Activated T-cell treated with anti-CD3 and anti-CD28 coated beads for 1 hour (primary cell): ENCODE measurements around the gene IL1RAPL1.

Experiments
- DNase-seq: peaks from one replicate; pipeline ENCODE4 v3.0.0-alpha.2; 2020; ENCODE audit warnings: low read depth

The IL1RAPL1 gene

DNA sequence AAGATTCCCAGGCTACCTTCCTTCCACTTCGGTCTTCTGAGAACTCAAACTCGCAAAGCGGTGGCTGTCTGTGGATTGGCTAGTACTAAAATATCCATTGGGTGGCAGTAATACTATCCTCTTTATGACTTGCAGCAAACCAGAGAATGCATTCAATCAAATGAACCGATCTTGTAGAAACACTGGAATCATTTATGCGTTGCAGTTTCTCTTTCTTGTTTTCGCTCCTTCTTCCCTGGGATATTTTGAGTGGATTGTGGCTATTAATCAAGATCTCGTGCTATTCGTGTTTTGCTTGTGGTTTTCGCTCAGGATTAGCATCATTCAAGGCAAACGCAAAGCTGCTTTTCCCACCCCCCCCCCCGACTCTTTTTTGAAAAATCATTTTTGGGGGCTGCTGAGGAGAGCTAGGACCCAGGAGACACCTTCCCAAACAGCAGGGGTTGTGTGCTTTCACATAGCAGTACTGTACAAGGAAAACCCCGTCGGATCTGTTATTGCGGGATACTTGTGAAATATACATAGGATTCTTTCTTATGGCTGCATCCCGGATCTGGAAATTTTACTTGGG is at the start of gene IL1RAPL1:
Gene IL1RAPL1 (plus strand): TSS at position 466 of the 571 bp plus-strand sequence.
- no peak for DNase-seq

DNA sequence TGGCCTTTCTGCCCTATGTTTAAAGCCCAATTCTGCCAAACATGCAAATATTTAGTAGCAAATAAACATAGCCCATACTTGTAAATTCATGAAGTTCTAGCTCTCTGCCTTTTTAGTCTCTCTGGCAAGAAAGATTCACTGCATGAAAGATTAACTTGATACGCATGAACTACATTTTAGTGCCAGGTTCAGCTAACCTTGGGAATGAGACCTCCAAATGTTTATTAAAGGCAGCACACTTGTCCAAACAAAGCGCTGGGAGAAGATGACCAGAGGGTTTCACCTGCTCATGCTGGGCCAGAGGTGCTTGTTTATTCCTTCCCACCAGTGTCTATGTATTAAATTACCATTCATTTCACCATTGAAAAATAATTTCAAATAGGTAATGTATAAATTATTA is 44.5 kb upstream of the IL1RAPL1 start:
- DNase-seq, result no peak

DNA sequence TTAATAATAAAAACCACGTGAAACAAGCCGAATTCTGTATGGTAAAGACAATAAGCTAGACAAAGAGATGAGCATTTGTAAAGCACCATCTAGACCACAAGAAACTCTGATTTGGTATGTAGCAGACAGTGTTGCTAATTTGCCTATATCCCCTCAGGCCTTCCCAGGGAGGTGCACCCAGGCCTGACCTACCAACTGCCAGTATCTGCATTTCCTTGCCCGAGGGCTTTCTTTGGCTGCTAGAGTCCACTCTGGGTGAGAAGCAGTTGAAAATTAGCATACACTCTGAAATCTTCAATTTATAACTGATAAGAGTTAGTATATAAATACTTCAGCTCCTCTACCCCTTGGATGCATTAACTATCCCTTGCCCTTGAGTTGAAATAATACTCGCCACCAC is 37.4 kb upstream of the IL1RAPL1 start:
- no peak for DNase-seq

DNA sequence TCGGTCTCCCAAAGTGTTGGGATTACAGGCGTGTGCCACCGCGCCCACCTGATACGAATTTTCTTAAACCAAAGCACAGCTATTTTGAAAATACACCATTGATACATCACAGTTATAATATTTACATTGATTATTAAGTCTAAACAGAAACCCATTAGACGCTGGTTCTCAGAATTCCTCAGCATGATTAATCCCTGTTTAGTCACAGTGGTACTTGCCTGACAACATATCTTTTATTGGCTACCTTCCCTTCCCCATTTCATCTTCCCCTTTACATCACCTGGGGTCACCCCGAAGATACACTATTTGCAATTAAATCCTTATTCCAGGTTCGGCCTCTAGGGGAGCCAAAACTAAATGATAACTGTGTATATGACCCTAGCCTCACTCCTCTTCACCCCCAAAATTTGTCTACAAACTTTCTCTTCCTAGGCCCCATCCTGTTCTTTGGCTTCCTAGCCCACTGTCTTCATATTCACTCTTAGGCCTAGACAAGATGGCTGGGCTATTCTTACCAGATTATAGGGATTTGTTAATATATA is 36.8 kb upstream of the IL1RAPL1 start:
- DNase-seq, result no peak

DNA sequence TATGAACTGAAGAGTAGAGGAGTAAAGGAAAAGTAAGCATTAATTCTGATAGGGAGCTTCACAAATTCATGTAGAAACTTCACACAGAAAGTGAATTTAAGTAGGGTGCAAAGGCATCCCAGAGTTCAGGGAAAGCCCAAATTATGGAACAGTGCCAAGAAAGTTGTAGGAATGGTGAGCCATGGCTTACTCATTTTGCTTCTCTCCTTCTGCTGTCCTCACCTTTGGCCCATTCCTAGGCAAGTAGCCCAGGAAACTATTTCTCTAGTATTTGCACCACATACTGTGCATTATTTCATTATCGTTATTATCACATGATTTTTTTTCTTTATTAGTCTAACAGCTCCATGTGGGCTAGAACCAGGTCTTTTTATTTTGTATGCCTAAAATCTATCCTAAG is 34.9 kb upstream of the IL1RAPL1 start:
- DNase-seq, result no peak

DNA sequence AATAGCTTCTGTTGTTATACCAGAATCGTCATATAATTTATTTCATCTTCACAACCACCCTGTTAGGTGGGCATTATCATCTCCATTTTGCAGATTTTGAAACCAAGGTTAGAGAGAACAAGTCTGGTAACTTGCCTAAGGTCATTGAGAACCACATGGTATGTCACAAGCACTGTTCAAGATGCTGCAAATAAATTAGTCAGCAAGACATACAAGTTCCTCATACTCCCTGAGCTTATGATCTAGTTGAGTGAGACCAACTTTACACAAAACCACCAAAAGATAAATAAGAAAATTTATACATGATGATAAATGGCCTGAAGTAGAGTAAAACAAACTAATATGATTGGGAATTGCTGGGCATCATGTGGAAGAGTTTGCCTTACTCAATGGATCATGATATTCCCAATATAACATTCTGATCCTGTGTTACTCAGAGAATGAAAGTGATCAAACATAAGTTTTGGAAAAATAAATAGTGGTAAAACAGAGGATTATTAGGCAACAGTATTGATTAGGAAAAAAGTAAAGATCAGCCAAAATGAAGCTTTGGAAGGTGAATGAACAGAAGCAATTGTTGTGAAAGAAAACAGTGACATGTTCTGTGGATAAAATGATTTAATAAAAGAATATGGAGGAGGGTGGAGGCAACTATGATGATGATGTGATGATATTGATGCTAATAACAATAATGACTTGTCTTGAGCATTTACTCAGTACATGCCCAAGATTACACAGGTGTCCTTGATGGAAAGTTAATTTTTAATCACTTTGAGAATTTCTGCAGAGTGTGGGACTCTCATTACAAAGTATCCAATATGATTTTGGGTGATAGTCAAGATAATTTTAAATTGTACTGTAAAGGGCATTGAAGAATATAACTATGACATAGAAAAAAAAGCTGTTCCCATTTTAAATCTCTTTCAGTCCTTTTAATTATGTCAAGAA is 34.1 kb upstream of the IL1RAPL1 start:
- DNase-seq, result no peak

DNA sequence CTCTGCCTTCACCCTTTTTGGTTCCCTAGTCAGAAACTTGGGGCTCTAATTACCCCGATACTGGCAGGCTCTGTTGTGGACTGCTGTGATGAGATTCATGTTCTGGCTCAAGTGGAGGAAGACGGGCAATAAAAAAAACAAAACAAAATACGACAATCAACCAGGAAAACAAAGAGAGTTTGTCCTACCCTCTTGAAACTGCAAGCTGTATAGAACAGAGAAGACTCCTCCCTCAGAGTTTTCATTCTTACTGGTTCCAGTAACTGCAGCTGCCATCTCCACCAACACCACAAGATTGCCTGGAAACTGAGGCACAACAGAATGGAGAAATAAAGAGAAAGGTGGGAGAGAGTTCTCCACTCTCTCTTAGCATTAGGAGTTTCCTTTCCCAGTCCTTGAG is 11.1 kb upstream of the IL1RAPL1 start:
- DNase-seq, result no peak

DNA sequence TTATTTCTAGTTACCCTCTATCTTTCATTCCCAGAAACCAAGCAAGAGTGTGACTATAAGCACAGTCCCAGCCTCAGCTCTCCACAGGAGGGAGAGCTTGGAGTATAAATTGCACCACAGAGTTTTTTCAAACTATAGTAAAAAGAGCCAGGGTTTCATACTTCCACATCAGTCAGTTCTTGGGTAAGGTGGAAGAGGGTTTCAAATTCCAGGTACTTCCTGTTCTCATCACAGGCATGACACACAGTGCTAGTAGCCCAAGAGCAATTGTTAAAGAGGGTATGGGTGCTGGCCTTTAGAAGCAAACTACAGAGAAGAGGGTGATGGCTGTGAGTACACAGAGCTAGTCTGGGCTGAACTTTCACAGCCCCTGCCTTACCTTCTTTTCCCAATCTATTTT is 5.7 kb upstream of the IL1RAPL1 start:
- no peak for DNase-seq

DNA sequence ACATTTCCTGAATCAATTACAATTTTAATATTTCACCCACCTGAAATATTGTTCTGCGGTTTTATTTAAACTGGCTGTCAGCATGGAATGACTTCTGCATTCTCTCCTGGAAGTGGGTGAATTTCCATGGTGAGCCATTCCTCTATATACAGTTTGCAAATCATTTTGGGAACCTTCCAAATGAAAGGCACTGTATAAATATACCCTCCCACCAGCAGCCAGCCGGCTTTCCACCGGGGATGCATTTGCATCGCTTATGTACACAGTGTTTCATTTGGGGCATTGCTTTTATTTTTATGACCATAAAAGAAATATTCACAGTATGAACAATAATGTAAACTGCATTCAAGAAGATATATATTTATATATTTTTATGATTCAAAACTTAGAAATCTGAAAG is 4.7 kb upstream of the IL1RAPL1 start:
- DNase-seq, result no peak

DNA sequence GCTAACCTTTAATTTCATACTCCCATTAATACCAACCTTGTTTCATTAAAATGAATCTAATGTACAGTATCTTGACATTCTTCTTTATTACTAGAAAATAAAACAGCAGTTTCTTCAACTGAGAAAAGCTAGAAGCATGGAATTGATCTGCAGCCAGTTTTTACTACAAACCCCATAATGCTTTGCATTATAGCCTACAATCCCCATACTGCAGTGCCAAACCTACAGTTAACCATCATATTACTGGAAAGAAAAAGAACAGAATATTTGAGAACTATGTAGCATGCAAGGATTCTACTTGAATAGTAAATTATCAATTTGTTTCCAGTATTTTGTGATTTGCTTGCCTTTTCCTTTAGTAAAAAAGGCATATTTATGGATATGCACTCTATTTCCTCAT is 3.2 kb upstream of the IL1RAPL1 start:
- DNase-seq, result no peak

DNA sequence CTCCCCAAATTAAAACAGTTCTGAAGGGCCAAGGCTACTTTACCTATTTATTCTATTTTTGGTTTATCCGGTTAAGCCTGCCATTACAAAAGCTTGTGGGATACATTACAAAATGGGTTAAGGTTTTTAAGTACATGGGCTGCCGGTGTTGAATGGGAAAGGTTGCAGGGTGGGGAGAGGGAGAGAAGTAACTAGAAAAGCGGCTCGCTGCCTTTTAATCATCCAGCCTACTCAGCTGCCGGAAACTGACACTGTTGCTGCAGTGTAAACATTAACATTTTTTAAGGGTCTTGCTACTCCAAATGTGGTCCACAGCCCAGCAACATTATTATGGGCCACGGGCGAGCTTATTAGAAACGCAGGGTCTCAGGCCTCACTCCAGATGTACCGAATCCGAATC is 1.5 kb upstream of the IL1RAPL1 start:
- no peak for DNase-seq

DNA sequence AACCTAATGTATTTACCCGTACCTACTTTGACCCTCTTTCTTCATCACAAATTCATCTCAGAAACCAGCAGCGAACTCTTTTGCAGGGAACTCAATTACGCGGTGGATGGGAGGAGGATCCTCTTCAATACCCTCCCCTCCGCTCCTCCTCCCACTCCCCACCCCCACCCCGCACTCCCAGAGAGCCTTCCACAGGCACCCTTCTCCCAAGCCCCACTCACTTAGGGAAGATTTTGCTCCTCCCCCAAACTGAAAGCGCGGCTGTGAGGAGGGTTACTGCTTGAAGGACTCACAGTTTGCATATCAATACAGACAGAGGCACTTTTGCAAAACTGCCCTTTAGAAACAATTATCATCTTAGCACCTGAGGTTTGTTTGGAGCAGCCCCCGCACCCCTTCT is 960 bp upstream of the IL1RAPL1 start:
- DNase-seq, result no peak

DNA sequence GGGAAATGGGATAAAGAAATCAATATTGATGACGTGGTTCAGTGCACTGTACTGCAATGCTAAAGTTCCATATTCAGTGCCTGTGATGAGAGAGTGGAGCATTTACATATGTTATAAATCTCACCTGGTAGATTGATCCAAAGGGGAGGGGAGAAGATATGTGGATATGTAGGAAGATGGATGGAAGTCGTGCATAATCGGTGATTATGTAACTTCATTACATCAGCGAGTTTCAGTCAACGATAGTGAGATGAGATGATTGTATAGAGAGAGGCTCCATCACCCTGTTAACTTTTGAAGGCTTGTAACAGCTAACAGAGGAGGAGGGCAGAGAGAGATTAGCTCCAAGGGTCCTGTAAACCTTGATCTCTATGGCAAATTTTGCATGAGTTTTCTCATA is 1.8 kb downstream of the IL1RAPL1 start:
- DNase-seq, result no peak

DNA sequence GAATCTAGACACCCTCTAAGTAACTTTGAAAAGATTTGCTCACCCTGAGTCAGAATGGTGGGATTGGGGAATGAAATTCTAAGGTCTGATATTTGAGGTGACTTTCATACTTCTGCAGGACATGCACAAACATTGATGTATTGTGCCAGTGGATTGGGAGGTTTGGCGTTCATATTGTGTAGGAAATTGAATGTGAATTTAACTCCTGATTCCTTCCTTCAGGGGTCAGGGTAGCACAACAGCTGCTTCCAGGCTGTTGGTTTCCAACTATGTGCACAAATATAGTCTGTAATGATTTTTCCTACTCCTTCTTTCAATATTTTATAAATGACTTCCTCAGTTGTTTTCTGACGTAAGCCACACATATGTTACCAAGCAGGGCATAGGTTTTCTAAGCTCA is 3.1 kb downstream of the IL1RAPL1 start:
- DNase-seq, result no peak

DNA sequence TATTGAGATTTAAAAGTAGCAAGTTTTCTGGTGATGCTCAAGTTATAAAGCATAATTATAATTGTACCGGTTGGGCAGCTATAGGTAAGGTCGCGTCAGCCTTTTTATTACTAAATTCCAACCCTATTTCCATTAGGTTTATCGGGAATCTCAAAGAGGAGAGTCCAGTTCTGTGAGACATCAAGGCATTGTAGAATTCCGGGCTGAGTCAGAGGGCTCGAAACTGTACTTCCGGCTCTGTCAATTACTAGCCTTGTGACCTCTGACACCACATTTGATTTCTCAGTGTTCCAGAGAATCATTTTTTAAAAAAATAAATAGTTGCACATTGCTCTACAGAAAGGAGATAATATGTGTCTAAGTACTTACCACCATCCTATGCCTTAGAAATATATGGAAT is 4.3 kb downstream of the IL1RAPL1 start:
- no peak for DNase-seq

DNA sequence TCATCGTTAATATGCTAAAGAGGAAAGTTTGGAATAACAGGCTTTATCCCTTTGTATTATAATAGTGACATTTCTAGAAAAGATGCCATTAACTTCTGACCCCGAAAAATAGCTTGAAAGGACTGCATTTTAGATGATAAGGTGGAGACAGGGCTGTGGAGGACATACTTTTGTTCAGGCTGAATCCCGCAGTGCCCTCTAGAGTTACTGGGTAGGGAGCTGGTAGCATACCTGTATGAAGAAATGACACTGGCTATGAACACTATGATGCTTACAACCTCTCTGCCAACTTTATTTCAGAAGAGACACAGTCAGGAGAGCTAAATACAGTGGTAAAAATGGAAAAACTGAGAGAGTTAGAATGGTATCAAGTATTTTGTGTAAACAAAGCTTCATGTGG is 8.1 kb downstream of the IL1RAPL1 start:
- DNase-seq, result no peak

DNA sequence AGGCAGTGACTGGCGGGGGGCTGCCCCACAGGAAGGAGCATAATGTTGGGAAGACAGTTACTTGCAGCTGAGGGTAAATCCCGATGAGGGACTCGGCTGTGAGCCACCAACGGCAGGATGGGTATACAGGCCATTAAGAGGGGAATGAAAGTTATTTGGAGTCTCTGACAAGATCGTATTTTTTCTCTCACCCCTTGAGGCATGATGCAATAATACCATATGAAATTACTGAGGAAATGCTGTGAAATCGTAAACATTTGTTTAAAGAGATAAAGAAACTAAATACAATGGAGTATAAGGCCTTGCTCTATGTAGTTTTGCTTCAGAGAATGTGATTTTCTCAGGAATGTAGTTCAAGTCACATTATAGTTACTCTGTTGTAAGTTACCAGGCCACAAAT is 12.7 kb downstream of the IL1RAPL1 start:
- no peak for DNase-seq

DNA sequence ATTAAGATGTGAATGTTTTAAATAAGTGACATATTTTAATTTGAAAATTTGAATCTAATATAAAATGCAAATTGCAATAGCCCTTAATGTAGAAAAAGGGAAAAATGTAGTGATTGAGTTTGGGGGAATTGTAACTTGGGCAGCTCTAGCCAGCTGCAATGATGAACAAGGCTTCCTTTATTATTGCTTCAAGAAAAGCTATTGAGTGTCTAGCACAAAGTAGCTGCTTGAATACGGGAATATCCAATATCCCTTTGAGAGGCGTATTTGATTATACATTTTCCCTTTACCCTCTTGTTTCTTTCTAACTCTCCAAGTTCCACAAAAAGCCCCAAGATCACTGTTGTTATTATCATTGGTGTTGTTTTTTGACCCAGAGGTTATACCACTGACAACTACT is 21.8 kb downstream of the IL1RAPL1 start:
- no peak for DNase-seq

DNA sequence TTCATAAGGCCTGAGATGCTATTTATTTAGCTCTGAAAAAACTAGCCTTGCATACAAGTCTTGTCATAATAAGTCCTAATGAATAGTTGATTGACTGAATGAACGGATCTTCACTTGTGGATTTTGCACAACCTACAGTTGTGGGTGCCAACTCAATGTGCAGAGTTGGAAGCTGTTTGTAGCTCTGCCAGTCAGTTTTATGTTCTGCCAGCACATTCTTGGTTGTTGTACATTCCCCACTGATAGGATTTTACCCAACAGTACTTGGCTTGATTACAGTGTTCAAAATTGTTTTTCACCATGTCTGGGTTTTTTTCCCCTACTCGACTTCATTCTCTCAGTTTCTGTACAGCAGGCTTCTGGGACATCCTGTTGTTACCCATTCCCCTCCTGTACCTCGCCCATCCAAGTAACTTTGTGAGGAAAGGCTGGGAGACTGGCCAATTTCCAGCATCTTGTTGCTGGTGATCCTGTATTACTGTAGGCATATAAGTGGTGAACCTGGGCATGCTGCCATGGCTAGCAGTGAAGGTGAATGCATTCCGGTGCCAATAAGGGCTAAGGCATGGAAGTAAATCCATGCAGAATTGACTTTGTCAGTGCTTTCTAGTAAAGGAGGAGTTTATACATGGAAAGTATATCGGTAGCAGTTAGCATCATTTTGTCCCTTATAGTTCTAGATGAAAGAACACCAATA is 22.8 kb downstream of the IL1RAPL1 start:
- DNase-seq, result no peak

DNA sequence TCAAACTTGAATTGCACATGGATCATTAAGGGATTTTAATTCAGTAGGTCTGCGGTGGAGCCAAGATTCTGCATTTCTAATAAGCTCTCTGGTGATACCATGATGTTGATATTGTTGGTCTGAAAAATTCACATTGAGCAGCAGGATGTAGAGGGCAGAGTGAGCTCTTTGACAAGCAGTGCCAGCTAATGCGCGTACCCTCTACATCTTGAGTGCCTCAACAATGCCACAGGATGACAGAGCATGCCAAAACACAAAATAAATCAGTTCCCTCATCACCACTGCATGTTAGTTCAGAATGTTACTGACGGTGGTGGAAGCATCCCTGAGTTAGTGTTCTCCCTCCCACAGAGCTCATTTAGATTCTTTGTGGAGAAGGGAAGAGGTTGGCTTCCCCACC is 23.5 kb downstream of the IL1RAPL1 start:
- no peak for DNase-seq

DNA sequence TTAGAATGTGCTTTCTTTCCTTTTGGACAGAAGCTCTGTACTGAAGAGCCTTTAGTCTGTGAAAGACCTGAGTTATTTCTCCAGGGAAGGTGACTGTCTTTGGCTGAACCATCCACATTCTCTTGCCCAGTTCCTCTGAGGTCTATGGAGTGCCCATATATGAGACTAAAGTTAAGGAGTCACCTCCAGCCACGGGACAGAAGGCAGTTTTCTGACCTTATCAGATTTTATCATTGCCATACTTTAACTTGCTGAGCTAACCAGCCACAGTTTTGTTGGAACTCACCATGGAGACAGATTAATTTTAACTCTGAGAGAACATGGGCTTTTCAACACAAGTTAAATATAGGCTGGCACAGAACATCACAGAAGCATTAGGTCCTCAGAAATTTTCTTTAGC is 26.3 kb downstream of the IL1RAPL1 start:
- no peak for DNase-seq

DNA sequence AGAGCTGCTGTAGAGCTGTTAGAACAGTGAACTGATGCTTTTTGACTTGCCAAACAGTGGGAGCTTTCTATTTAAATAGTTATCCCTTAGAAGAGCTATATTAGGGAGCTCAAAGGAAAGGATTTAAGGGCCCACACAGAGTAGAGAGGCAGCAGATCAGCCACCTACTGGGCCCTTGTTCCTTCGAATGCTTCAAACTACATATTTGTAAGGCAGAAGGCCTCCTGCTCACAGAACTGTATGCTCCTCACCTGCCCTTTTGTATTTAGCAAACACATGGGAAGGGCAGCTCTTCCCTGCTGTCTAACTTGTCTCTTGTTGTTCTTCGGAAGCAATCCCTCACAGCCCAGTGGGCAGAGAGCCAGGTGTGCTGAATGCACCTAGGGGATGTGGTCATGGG is 38.0 kb downstream of the IL1RAPL1 start:
- DNase-seq, result no peak

DNA sequence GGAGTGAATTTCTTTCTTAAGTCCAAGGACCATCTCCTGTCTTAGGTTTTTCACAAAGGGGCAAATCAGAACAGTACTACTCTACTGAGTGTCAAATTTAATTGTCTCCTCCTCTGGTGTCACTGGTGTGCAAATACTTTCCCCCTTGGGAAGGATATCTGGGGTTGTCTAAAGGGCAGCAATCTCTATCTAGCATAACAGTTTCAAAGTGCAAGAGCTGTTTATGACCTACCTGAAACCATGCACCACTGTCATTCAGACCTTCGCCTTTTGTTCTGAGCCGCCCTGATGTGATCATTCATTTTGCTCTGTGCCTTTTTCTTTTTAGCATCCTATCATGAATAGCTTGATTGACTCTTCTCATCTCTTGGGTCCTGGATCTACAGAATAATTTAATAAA is 39.3 kb downstream of the IL1RAPL1 start:
- no peak for DNase-seq
